ENCODE results near the gene SRPRA.

DNA sequence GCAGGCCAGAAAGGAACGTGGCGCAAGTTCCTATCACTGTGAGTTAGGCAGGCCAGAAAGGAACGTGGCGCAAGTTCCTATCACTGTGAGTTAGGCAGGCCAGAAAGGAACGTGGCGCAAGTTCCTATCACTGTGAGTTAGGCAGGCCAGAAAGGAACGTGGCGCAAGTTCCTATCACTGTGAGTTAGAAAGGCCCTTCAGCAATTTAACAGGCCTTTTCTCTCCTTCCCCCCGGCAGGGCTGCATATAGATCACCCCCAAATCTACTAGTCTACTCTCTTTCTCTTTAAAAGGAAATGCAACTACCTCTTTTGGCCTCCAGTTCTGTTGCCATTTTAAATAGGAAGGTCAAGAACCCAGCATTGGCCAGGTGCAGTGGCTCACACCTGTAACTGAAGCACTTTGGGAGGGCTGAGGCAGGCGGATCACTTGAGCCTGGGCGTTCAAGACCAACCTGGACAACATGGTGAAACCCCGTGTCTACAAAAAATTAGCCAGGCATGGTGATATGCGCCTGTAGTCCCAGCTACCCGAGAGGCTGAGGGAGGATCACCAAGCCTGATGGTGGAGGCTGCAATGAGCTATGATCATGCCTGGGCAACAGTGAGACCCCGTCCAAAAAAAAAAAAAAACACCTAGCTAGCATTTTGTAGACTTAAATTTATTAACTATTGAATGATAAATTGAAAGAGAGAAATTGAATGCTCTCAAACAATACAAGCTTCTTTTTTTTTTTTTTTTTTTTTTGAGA lies 42.2 kb downstream of the SRPRA start:
- TF ChIP-seq, protein P1, sequence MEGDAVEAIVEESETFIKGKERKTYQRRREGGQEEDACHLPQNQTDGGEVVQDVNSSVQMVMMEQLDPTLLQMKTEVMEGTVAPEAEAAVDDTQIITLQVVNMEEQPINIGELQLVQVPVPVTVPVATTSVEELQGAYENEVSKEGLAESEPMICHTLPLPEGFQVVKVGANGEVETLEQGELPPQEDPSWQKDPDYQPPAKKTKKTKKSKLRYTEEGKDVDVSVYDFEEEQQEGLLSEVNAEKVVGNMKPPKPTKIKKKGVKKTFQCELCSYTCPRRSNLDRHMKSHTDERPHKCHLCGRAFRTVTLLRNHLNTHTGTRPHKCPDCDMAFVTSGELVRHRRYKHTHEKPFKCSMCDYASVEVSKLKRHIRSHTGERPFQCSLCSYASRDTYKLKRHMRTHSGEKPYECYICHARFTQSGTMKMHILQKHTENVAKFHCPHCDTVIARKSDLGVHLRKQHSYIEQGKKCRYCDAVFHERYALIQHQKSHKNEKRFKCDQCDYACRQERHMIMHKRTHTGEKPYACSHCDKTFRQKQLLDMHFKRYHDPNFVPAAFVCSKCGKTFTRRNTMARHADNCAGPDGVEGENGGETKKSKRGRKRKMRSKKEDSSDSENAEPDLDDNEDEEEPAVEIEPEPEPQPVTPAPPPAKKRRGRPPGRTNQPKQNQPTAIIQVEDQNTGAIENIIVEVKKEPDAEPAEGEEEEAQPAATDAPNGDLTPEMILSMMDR (IDR thresholded peaks at IDR 0.05) = no peak
- no peak for TF ChIP-seq POLR2A (IDR thresholded peaks at IDR 0.05)

Data from sigmoid colon (tissue), 3 donors.